ENCODE data around the gene DHX29. TPM values are rescaled to one million over a fixed set of nuclear protein-coding genes. Genes with fewer than 3 reads are reported as not detected.

The DHX29 gene
- total RNA-seq, 1 donor from 2014 or later, result 18.6 TPM

DNA sequence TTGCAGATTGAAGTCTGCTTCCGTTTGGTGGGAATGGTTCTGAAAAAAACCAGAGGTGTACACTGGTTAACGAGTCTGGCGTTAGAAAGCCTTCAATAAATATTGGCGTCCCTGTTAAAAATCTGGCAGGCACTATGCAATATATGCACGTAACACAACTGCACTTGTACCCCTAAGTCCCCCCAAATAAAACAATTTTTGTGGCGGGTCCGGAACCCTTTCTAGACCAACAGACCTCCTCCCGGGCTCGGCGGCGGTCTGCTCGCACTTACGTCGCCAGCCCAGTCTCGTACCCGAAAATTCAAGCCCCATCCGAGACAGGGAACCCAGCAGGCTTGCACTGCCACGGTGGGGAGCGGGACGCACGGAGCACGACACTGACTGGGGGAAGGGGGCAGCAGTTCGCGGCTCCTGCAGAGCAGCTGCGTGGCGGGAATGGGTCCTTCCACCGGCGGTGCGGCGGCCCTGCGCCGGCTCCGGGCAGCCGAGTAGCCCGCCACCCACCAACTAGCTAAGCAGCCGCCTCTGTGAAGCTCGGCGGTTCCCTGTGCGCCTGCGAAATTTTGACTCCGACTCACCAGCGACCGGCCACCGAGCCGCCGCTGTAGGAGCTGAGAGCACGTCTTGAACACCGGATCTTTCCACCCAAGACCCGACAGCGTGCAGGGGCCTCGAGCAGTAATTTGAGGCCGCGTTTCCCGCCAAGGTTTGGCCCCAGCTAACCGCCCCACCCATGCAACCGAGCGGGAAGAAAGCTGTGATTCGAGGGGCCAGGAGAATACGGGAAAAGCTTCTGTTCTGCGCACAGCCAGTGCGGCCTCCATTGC, 84.3 kb downstream of the DHX29 start:
- DNase-seq (no peak), ATAC-seq (ENCODE audit: poor library complexity) (no peak)
- intact Hi-C loops (cut with DNase I), result no loop called here

DNA sequence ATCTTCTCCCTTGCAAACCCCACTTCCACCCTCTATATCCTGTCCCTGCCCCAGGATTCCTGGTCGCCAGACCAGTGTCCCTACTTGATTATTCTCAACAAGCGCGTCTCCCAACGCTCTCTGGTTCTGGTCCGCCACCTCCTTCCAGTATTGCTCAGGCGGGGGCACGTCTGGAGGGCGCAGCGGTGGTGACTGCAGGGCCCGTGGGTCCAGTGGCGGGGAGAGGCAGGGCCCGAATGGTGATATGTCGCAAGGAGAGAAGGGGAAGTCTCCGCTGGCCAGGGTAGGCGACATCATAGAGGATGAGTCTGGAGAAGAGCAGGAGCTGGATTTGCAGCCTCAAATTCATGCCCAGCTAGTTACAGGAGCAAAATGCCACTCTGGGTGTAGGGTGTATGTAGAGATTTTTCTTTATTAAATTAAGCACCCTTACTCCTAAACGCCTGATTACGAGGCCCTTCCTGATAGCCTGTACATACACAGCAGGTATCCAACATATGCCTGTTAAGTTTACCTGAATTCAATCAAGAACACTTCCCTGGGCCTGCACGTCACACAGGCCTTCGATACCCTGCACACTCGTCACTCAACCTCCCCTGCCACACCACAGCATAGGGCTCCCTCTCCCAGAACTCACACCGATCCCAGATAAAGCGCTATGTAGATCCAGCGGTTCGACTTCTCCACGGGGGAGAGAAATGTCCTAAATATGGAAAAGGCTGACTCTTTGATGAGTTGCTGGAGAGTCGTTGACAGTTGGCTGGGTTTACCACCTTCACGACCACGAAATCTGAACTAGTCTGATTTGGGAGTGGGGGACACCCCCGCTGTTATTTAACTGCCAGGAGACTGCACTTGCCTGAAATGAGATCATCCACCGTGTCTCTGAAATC, 85.2 kb downstream of the DHX29 start:
- intact Hi-C loops (cut with DNase I), result no loop called here
- ATAC-seq (ENCODE audit: poor library complexity), result no peak
- DNase-seq, result no peak

DNA sequence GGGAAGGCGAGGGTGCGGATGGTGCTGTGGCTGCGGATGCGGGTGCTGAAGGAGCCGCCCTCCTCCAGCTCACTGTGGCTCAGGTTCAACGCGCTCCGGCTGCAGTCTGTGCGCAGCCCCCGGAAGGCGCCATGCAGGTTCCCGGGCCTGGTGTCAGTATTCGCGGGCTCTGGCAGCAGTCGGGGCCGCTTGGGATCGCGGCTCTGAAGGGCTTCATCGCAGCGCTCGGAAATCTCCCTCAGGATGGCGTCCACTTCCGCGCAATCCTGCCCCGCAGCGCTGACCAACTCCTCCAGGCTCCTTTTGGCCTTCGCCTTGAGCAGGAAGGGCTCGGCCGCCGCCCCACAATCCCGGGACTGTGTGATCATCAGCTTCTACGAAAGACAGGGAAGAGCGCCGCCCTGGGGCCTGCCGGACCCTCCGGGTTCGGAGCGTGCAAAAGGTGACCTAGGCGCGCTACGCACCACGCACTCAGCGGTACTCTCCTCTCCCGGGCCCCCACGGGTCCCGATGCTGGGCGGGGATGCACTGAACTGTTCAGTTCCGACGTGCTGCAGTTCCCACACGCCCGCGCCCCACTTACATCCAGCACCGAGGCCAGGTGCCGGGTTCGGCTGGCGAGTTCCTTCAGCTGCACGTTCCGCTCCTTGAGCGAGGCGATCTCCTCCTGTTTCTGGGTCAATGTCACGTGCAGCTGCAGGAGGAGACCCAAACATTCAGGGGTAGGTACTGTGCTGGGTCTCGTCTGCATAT, 86.9 kb downstream of the DHX29 start:
- ATAC-seq (ENCODE audit: poor library complexity) (no peak), DNase-seq (no peak)
- intact Hi-C loops (cut with DNase I), result no loop called here

DNA sequence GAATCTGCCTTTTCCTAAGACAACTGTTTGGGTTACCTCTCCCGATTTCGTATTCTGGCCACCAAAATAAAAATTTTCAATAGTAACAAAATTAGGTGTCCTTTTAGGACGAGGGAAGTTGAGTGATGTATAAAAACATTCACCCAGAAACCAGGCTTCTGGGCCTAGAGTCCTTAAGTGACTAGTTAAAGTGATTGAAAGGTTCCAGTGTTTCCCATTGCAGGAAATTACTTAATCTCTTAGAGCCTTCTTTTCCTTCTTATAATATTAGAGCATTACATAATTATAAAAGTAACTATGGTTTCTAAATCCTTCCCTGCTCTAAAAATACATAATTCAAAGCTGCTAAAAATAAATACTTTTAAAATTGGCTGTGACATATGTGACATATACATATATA, 87.7 kb downstream of the DHX29 start:
- intact Hi-C loops (cut with DNase I), result no loop called here
- ATAC-seq (ENCODE audit: poor library complexity) (no peak), DNase-seq (no peak)

- ATAC-seq (ENCODE audit: poor library complexity) (no peak), DNase-seq (no peak)
- intact Hi-C loops (cut with DNase I), result no loop called here
These were observed 88.5 kb downstream of the DHX29 start for GRCh38 chr5:55218967-55219366.

DNA sequence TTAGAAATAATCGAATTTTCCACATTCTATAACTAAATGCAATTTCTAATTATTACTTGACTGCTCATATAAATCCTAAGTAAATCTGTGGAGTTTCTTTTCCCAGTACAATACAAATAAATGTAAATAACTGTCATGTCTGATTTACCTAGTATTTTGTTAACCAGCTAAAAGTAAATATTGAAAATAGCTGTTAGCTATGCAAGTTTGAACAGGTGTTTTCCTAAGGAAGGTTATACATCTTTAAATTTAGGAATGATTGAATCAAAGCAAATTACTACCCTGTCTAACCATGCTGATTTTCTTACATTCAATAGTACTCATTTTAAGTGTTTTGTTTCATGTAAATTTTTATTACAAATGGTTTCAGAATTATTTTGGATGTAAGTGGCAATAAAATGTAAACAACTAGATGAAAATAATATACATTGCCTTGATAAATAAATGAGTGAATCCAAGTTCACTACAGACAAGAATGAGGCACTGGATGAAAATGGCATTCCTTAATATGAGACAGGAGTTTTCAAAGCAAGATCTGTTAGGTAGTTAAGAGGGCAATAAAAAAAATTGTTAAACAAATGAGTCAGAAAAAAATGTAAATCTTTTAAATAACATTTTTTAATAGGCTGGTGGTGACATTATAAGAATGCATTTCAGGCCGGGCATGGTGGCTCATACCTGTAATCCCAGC, 96.2 kb downstream of the DHX29 start:
- intact Hi-C loops (cut with DNase I), result no loop called here
- ATAC-seq (ENCODE audit: poor library complexity), result no peak
- no peak for DNase-seq

Other genes starting within 250 kb of the DHX29 start
- 1.0 TPM for gene GZMA, start 205.0 kb downstream of the DHX29 start, total RNA-seq
- gene GPX8, start 147.5 kb downstream of the DHX29 start, total RNA-seq, result 6.8 TPM
- gene CDC20B, start 134.5 kb downstream of the DHX29 start, total RNA-seq, result not detected
- not detected for gene MCIDAS, start 80.4 kb downstream of the DHX29 start, total RNA-seq
- gene CCNO, start 74.1 kb downstream of the DHX29 start, total RNA-seq, result not detected
- gene MTREX, start 295 bp upstream of the DHX29 start, total RNA-seq, result 65.6 TPM
- gene PLPP1, start 227.3 kb upstream of the DHX29 start, total RNA-seq, result 75.9 TPM

Measured in Right ventricle myocardium superior (tissue), 1 donor.